Measurements from ENCODE around the gene ESRRG. TPM values are rescaled to one million over a fixed set of nuclear protein-coding genes. Genes with fewer than 3 reads are reported as not detected.

Gene ESRRG
- polyA plus RNA-seq, 1 donor from 2014 or later = 3.7 TPM

- Histone ChIP-seq H3K4me2 (ENCODE audit: low read length) (no peak overlapping the region), H3K27ac (ENCODE audit: low read length) (no peak overlapping the region), H3K9me2 (ENCODE audit: insufficient read depth, low read length) (no peaks in the 10 kb centered on the region), H3K79me2 (replicated peaks; ENCODE audit: insufficient read depth, low read length) (no peaks in the 10 kb centered on the region), H4K20me1 (ENCODE audit: insufficient read depth) (no peaks in the 10 kb centered on the region), H3K36me3 (ENCODE audit: insufficient read depth, low read length) (no peaks in the 10 kb centered on the region), H2AFZ (ENCODE audit: low read depth, low read length) (no peak overlapping the region), H3K9ac (ENCODE audit: low read length) (no peak overlapping the region), H3K9me3 (ENCODE audit: low read length) (no peaks in the 10 kb centered on the region), H3K4me3 (ENCODE audit: low read length) (no peak overlapping the region), H3K27me3 (ENCODE audit: insufficient read depth, low read depth, low read length) (no peaks in the 10 kb centered on the region), H3F3A (ENCODE audit: insufficient read depth, low read length, poor library complexity, severe bottlenecking) (no peaks in the 10 kb centered on the region)
- peak; percentile 42 for TF ChIP-seq SMC3 (conservative IDR thresholded peaks at IDR 0.05; ENCODE audit: poor library complexity)
- TF ChIP-seq RAD21 (conservative IDR thresholded peaks at IDR 0.05) = no peak
- no peak for TF ChIP-seq TAF1 (IDR thresholded peaks at IDR 0.05; ENCODE audit: low read depth)
- TF ChIP-seq CTCF (IDR thresholded peaks at IDR 0.05; ENCODE audit: poor library complexity, severe bottlenecking) = peak; percentile 24
- TF ChIP-seq MXI1 (conservative IDR thresholded peaks at IDR 0.05; ENCODE audit: poor library complexity, severe bottlenecking) = no peak
- no peak for TF ChIP-seq EZH2 (IDR thresholded peaks at IDR 0.05; ENCODE audit: borderline replicate concordance, insufficient read depth, low read length, poor library complexity, severe bottlenecking)
These were observed 96.0 kb downstream of the ESRRG start for GRCh38 chr1:216627252-216627651.

- no peak for TF ChIP-seq MXI1 (conservative IDR thresholded peaks at IDR 0.05; ENCODE audit: poor library complexity, severe bottlenecking)
- TF ChIP-seq POLR2AphosphoS5 (IDR thresholded peaks at IDR 0.05) = no peak
- no peak for TF ChIP-seq RAD21 (conservative IDR thresholded peaks at IDR 0.05)
- no peak for TF ChIP-seq EP300 (conservative IDR thresholded peaks at IDR 0.05; ENCODE audit: poor library complexity, severe bottlenecking)
- no peak for TF ChIP-seq TAF1 (IDR thresholded peaks at IDR 0.05; ENCODE audit: low read depth)
- no peak for TF ChIP-seq EZH2 (IDR thresholded peaks at IDR 0.05; ENCODE audit: borderline replicate concordance, insufficient read depth, low read length, poor library complexity, severe bottlenecking)
- TF ChIP-seq REST (IDR thresholded peaks at IDR 0.05; ENCODE audit: borderline replicate concordance) = no peak
- no peak for TF ChIP-seq SMC3 (conservative IDR thresholded peaks at IDR 0.05; ENCODE audit: poor library complexity)
- no peak for TF ChIP-seq CTCF (IDR thresholded peaks at IDR 0.05; ENCODE audit: poor library complexity, severe bottlenecking)
- no peak overlapping the region for H3K4me2 ChIP-seq (ENCODE audit: low read length)
These were observed 96.7 kb downstream of the ESRRG start for GRCh38 chr1:216626394-216627067.

More at GRCh38 chr1:216626394-216627067, 96.7 kb downstream of the ESRRG start:
- Histone ChIP-seq H3K36me3 (ENCODE audit: insufficient read depth, low read length) (no peaks in the 10 kb centered on the region), H4K20me1 (ENCODE audit: insufficient read depth) (no peaks in the 10 kb centered on the region), H3K4me3 (ENCODE audit: low read length) (no peak overlapping the region), H3K9ac (ENCODE audit: low read length) (no peak overlapping the region), H3K27me3 (ENCODE audit: insufficient read depth, low read depth, low read length) (no peaks in the 10 kb centered on the region), H3K9me2 (ENCODE audit: insufficient read depth, low read length) (no peaks in the 10 kb centered on the region), H2AFZ (ENCODE audit: low read depth, low read length) (no peak overlapping the region), H3F3A (ENCODE audit: insufficient read depth, low read length, poor library complexity, severe bottlenecking) (no peaks in the 10 kb centered on the region), H3K79me2 (replicated peaks; ENCODE audit: insufficient read depth, low read length) (no peaks in the 10 kb centered on the region), H3K9me3 (ENCODE audit: low read length) (no peaks in the 10 kb centered on the region), H3K27ac (ENCODE audit: low read length) (no peak overlapping the region)
